ELR (cell line): Measurements from ENCODE around the gene KCNQ2.

Source experiments
- DNase-seq: peaks from one replicate; pipeline ENCODE4 v3.0.0-alpha.2; 2015; ENCODE audit warnings: low read depth

The KCNQ2 gene

GRCh38 chr20:63356931-63357879 lies 115.2 kb downstream of the KCNQ2 start:
- DNase-seq: no peak

GRCh38 chr20:63356511-63356910 lies 115.9 kb downstream of the KCNQ2 start:
- DNase-seq: no peak

GRCh38 chr20:63355781-63356295 lies 116.6 kb downstream of the KCNQ2 start:
- no peak for DNase-seq

- no peak for DNase-seq
These were observed 117.7 kb downstream of the KCNQ2 start for GRCh38 chr20:63354636-63355350.

GRCh38 chr20:63352811-63353221 lies 119.6 kb downstream of the KCNQ2 start:
- DNase-seq: no peak

GRCh38 chr20:63351811-63352591 lies 120.5 kb downstream of the KCNQ2 start:
- no peak for DNase-seq

- DNase-seq: no peak
These were observed 121.1 kb downstream of the KCNQ2 start for GRCh38 chr20:63351326-63351700.

- no peak for DNase-seq
These were observed 121.7 kb downstream of the KCNQ2 start for GRCh38 chr20:63350597-63351325.
